Left ventricle myocardium inferior (tissue), 1 donor: ENCODE data around the gene KRT12. TPM values are rescaled to one million over a fixed set of nuclear protein-coding genes. Genes with fewer than 3 reads are reported as not detected.
"Not testable (repeated sequence)": the region's sequence is repeated elsewhere in the genome, so short reads cannot be mapped to it uniquely, and the experiment has no call there.

Experiments used
- DNase-seq: peaks from one replicate; pipeline ENCODE4 v3.0.0-alpha.2; 2020
- H3K27ac ChIP-seq: fragments of 200-600 bp; replicated peaks from 2 replicates; pipeline ENCODE4 v1.8.0; 2021
- H3K27me3 ChIP-seq: fragments of 200-600 bp; 2 replicates; pipeline ENCODE4 v1.8.0; 2021; ENCODE audit warnings: low read depth
- H3K36me3 ChIP-seq: fragments of 200-600 bp; 2 replicates; pipeline ENCODE4 v1.8.0; 2021
- H3K4me1 ChIP-seq: fragments of 200-600 bp; 2 replicates; pipeline ENCODE4 v1.8.0; 2021
- H3K4me3 ChIP-seq: fragments of 200-600 bp; 2 replicates; pipeline ENCODE4 v1.8.0; 2021; ENCODE audit warnings: mild to moderate bottlenecking, moderate library complexity
- H3K9me3 ChIP-seq: fragments of 200-600 bp; replicated peaks from 2 replicates; pipeline ENCODE4 v1.8.0; 2021
- CTCF ChIP-seq: fragments of 200-600 bp; IDR thresholded peaks from 2 replicates; pipeline ENCODE4 v1.8.0; 2021; ENCODE audit warnings: antibody characterized with exemption, mild to moderate bottlenecking, borderline replicate concordance
- intact Hi-C: fragments of 100-400 bp; cut with micrococcal nuclease; formaldehyde crosslinking; loops from one replicate; pipeline ENCODE4 v1.11.0; 2022
- total RNA-seq: library from RNA; stranded (reverse); fragmentation: NEBNext Ultra II Directional; extraction: Animal tissue kit (Norgen Biotek cat#: 25700); gene quantifications from one replicate; pipeline ENCODE4 v1.2.1, GENCODE V29; 2021
- donor health status: DM: no; HTN: yes; CAD: no; lungs with severe emphysema.

Gene KRT12
- total RNA-seq, 1 donor from 2014 or later: not detected

GRCh38 chr17:40818733-40819527, 48.1 kb downstream of the KRT12 start:
- intact Hi-C loops: no loop called here
- TF ChIP-seq CTCF: no peak

GRCh38 chr17:40818343-40818732, 48.7 kb downstream of the KRT12 start:
- DNase-seq: no peak
- TF ChIP-seq CTCF: no peak
- Histone ChIP-seq H3K36me3 (peaks cover 18% of the 10 kb centered on the region), H3K27ac (peak overlapping the region; percentile 97), H3K4me1 (peaks cover 50% of the 10 kb centered on the region), H3K4me3 (peak overlapping the region; percentile 80), H3K9me3 (no peaks in the 10 kb centered on the region), H3K27me3 (no peaks in the 10 kb centered on the region)
- intact Hi-C loops: no loop called here

More at GRCh38 chr17:40818733-40819527, 48.1 kb downstream of the KRT12 start:
- H3K27ac ChIP-seq: peak overlapping the region; percentile 97
- H3K27me3 ChIP-seq: no peaks in the 10 kb centered on the region
- H3K4me3 ChIP-seq: peak overlapping the region; percentile 80
- no peaks in the 10 kb centered on the region for H3K9me3 ChIP-seq
- H3K4me1 ChIP-seq: peaks cover 50% of the 10 kb centered on the region
- peaks cover 18% of the 10 kb centered on the region for H3K36me3 ChIP-seq
- peak; percentile 81 for DNase-seq

GRCh38 chr17:40817103-40817682, 49.8 kb downstream of the KRT12 start:
- H3K27me3 ChIP-seq: no peaks in the 10 kb centered on the region
- no peak for DNase-seq
- H3K36me3 ChIP-seq: peaks cover 18% of the 10 kb centered on the region
- H3K4me1 ChIP-seq: peaks cover 50% of the 10 kb centered on the region
- intact Hi-C loops: no loop called here
- no peak overlapping the region for H3K4me3 ChIP-seq
- H3K27ac ChIP-seq: no peak overlapping the region
- no peak for TF ChIP-seq CTCF
- H3K9me3 ChIP-seq: no peaks in the 10 kb centered on the region

GRCh38 chr17:40816569-40816968, 50.5 kb downstream of the KRT12 start:
- Histone ChIP-seq H3K27me3 (no peaks in the 10 kb centered on the region), H3K4me1 (peaks cover 46% of the 10 kb centered on the region), H3K27ac (no peak overlapping the region), H3K4me3 (no peak overlapping the region), H3K36me3 (peaks cover 18% of the 10 kb centered on the region), H3K9me3 (no peaks in the 10 kb centered on the region)
- intact Hi-C loops: no loop called here
- TF ChIP-seq CTCF: no peak
- no peak for DNase-seq

GRCh38 chr17:40815381-40815780, 51.6 kb downstream of the KRT12 start:
- Histone ChIP-seq H3K4me3 (no peak overlapping the region), H3K36me3 (peaks cover 18% of the 10 kb centered on the region), H3K27me3 (no peaks in the 10 kb centered on the region), H3K9me3 (no peaks in the 10 kb centered on the region), H3K27ac (no peak overlapping the region), H3K4me1 (peaks cover 38% of the 10 kb centered on the region)
- no peak for TF ChIP-seq CTCF
- intact Hi-C loops: no loop called here
- DNase-seq: no peak

- DNase-seq, H3K27me3 ChIP-seq, H3K4me3 ChIP-seq, intact Hi-C loops, H3K9me3 ChIP-seq, H3K27ac ChIP-seq: not testable (repeated sequence)
- Histone ChIP-seq H3K4me1 (peaks cover 38% of the 10 kb centered on the region), H3K36me3 (peaks cover 18% of the 10 kb centered on the region)
Measured at GRCh38 chr17:40814657-40815056, 52.4 kb downstream of the KRT12 start.
